Measurements from ENCODE around the gene ZFPM1.

Gene ZFPM1

DNA sequence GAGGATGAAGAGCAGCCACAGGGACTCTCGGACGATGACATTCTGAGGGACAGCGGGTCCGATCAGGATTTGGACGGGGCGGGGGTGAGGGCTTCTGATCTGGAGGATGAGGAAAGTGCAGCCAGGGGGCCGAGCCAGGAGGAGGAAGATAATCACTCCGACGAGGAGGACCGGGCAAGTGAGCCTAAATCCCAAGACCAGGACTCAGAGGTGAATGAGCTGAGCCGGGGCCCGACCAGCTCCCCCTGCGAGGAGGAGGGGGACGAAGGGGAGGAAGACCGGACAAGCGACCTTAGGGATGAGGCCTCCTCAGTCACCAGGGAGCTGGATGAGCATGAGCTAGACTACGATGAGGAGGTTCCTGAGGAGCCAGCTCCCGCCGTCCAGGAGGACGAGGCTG, 124.1 kb downstream of the ZFPM1 start:
- no peak for DNase-seq

DNA sequence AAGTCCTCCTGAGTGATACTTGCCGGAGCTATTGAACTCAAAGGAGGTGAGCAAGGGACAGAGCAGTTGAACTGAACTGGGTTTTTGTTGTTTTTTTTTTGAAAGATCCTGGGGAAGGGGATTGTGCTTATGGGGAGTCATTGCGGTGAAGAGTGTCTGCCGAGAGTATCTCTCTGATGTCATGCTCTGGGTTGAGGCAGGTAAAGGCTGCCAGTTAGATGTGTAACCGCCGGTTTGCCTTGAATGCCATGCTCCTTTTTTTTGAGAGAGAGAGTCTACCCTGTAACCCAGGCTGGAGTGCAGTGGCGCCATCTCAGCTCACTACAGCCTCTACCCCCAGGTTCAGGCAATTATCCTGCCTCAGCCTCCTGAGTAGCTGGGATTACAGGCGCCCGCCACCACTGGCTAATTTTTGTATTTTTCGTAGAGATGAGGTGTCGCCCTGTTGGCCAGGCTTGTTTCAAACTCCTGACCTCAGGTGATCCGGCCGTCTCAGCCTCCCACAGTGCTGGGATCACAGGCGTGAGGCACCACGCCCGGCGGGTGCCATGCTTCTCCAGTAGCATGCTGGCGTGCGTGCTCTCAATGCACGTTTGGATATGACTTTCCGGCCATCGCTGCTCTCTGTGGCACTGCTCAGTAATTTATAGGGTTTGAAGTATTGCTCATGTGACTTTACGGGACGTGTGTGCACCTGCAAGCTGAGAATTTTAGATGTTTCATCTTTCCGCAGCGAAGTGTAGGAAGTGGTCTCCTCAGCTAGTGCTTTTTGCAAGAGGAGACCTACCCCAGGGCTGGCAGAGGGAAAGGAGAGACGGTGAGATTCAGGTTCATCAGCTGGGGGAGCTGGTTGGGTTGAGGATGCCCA, 125.6 kb downstream of the ZFPM1 start:
- no peak for DNase-seq

DNA sequence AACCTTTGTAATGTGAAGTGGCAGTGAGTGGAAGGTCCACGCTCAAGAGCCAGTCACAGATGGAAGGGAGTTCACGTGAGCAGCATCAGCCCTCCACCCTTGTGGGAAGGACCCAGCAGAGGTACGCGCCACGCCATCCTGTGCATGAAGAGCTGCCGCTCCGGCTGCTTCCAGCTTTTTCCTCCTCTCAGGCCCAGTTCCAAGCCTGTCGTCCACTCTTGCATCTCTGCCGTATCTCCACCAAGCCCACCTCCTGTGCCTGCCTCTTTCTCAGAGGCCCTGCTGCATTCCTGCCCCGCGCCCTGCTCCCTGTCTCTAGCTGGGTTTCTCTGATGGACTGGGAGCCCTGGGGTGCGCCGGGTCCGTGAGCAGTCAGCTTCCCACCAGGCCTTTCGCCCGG, 127.3 kb downstream of the ZFPM1 start:
- DNase-seq: no peak

DNA sequence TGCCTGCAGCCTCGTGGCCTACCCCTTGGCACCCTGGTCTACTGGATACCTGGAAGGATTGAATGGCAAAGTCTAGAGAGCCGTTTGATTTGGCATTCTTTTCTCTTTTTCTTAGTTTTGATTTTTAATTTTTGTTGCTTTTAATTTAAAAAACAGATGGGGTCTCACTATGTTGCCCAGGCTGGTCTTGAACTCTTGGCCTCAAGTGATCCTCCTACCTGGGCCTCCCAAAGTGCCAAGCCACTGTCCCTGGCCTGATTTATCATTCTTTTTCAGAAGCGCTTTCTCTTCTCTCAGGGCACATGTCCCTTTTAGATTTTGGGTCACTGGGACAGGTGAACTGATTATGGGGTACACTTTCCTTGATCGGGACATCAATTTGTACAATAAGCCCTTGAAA, 128.0 kb downstream of the ZFPM1 start:
- DNase-seq: no peak

DNA sequence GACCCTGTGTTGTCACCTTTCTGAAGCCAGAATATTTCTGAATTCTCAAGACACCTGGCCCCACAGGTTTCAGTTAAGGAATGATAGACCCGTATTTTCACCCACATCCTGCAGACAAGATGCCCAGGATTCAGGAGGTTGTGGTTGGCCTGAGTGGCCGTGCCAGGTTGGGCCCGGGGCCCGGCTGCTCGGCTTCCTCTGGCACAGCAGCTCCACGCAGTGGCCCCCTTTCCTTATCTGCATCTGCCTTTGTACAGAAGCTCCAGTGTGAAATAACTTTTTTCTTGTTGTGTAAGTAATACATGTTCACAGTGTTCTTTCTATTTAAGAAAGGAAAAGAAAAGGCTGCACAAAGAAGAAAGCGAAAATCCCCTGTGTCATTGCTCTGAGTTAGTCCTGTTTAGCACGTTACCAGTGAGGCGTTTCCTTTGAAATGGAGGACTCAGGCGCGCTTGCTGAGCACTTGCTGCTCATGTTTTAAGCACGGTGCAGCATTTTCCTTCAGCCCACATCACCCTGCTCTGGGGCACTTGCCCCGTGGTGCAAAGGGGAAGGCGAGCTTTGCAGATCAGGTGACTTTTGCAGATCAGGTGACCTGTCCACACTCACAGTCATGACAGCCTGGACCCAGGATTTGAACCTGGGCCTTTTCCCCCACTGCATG, 130.0 kb downstream of the ZFPM1 start:
- no peak for DNase-seq

DNA sequence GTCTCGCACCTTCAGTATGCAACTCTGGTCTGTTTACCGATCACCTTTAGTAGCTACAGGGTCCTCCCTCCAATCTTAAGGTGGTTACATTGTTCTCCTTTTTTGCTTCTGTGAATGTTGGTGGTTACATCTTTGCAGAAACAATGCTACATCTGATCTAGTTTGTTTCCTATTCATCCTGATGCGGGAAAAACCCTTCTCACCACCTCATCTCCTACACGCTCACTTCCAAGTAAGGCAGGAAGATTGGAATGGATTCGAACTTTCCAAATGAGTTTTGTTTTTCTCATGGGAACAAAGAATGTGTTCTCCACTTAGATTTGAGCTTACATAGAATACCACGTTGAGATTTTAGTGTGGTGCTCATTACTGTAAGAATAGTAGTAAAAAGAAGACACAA, 131.6 kb downstream of the ZFPM1 start:
- no peak for DNase-seq

DNA sequence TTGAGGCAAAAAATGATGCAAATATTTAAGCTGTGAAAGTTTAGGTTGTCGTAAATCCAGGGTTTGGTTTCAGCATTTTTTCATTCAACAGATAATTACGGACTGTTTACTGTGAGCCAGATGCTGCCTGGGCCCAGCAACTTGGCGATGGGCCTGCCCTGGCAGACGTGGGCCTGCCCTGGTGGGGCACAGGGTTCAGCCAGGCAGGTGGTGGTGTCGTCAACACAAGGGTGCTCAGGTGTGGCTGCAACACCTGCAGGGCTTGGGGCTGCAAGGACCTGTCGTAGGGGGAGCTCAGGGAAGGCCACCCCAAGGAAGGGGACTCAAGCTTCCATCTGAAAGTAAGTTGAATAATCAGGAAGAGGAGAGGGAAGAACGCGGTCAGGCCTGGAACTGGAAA, 132.2 kb downstream of the ZFPM1 start:
- DNase-seq: no peak

DNA sequence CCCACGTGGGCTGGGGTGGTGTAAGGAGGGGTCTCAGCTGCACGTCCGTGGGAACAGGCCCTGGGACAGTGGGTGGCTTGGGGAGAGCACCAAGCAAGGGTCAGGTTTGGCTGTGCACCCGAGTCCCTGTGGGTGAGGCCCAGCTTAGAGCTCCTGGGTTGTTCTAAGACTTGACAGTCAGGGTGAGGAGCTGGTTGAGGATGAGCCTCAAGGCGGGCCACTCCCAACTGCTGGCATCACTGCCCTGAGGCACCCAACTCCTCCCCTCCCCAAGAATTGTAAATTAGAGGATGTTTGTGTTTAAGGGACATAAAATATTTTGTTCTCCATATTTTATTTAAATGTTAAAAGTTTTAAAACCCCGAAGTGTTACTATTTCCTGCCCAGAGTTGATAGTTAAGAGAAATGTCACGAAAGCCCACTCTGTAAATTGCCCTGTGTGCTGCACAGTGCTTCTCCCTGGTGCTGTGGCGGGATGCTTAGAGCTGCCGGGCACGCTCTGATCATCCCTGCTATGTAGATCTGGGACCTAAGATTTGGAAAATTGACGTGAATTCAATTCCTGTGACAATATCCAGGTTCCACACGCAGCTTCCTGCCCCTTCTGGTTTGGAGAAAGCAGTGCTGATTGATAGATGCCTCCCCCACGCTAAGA, 133.0 kb downstream of the ZFPM1 start:
- DNase-seq: no peak
